ENCODE data around the gene WDR55.

DNA sequence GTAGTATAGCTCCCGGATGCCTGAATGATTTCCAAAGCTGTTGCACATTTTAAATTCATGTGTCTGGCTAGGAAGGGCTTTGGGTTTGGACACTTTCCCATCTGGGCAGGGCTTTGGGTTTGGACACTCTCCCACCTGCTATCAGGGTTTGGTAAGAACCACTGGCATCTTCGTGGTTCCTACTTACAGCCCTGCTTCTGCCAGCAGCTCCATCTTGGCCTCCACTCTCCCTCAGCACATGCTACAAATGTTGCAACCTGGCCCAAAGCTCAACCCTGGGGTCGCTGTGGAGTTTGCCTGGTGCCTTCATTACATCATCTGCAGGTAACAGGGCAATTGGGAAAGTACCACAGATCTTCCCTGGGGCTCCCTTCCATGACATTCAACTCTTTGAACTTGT is 22.0 kb upstream of the WDR55 start:
- no peak for TF ChIP-seq TCF7L2 (IDR thresholded peaks at IDR 0.05; ENCODE audit: low read depth, low read length)
- TF ChIP-seq, protein P1, sequence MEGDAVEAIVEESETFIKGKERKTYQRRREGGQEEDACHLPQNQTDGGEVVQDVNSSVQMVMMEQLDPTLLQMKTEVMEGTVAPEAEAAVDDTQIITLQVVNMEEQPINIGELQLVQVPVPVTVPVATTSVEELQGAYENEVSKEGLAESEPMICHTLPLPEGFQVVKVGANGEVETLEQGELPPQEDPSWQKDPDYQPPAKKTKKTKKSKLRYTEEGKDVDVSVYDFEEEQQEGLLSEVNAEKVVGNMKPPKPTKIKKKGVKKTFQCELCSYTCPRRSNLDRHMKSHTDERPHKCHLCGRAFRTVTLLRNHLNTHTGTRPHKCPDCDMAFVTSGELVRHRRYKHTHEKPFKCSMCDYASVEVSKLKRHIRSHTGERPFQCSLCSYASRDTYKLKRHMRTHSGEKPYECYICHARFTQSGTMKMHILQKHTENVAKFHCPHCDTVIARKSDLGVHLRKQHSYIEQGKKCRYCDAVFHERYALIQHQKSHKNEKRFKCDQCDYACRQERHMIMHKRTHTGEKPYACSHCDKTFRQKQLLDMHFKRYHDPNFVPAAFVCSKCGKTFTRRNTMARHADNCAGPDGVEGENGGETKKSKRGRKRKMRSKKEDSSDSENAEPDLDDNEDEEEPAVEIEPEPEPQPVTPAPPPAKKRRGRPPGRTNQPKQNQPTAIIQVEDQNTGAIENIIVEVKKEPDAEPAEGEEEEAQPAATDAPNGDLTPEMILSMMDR (IDR thresholded peaks at IDR 0.05) = no peak
- TF ChIP-seq POLR2AphosphoS5 (IDR thresholded peaks at IDR 0.05; ENCODE audit: low read depth, low read length) = no peak
- TF ChIP-seq, protein P2, sequence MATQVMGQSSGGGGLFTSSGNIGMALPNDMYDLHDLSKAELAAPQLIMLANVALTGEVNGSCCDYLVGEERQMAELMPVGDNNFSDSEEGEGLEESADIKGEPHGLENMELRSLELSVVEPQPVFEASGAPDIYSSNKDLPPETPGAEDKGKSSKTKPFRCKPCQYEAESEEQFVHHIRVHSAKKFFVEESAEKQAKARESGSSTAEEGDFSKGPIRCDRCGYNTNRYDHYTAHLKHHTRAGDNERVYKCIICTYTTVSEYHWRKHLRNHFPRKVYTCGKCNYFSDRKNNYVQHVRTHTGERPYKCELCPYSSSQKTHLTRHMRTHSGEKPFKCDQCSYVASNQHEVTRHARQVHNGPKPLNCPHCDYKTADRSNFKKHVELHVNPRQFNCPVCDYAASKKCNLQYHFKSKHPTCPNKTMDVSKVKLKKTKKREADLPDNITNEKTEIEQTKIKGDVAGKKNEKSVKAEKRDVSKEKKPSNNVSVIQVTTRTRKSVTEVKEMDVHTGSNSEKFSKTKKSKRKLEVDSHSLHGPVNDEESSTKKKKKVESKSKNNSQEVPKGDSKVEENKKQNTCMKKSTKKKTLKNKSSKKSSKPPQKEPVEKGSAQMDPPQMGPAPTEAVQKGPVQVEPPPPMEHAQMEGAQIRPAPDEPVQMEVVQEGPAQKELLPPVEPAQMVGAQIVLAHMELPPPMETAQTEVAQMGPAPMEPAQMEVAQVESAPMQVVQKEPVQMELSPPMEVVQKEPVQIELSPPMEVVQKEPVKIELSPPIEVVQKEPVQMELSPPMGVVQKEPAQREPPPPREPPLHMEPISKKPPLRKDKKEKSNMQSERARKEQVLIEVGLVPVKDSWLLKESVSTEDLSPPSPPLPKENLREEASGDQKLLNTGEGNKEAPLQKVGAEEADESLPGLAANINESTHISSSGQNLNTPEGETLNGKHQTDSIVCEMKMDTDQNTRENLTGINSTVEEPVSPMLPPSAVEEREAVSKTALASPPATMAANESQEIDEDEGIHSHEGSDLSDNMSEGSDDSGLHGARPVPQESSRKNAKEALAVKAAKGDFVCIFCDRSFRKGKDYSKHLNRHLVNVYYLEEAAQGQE (IDR thresholded peaks at IDR 0.05; ENCODE audit: insufficient read depth in 1 of 2, low read depth in 2 of 2, low read length in 1 of 2) = no peak
- no peak for TF ChIP-seq SIN3A (IDR thresholded peaks at IDR 0.05; ENCODE audit: borderline replicate concordance, insufficient read depth, low read depth, low read length)

All from Panc1 (cell line).